ENCODE results near the gene PTPRJ. TPM values are rescaled to one million over a fixed set of nuclear protein-coding genes. Genes with fewer than 3 reads are reported as not detected.

Gene PTPRJ
- total RNA-seq, 1 donor from 2014 or later, result 34.9 TPM

DNA sequence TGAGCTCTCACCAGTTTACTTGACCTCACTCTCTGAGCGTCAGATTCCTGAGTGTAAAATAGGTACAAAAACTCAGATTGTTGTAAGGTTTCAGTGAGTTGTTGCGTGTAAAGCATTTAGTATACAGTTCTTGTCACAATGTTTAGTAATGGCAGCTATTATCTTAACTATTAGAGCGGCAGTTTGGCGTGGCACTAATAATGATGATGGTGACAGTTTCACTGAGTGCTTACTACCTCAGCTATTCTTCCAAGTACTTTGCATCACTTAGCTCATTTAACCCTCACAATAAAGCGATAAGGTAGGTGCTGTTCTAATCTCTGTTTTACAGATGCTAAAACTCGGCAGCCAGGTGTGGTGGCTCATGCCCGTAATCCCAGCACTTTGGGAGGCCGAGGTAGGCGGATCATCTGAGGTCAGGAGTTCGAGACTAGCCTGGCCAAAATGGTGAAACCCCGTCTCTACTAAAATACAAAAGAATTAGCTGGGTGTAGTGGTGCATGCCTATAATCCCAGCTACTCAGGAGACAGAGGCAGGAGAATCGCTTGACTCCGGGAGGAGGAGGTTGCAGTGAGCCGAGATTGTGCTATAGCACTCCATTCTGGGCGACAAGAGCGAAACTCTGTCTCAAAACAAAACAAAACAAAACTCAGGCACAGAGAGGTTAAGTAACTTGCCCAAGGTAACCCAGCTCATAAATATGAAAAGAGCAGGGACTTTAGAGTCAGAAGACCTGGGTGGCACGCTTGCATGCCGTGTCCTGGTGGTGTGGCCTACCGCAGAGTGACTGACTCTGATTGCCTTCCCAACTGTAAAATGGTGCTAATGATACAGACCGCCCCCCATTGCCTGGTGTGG is 76.2 kb downstream of the PTPRJ start:
- no peak for DNase-seq
- Histone ChIP-seq H3K4me1 (peaks cover 55% of the 10 kb centered on the region), H3K4me3 (no peak overlapping the region), H3K27ac (peak overlapping the region; percentile 45), H3K9me3 (no peaks in the 10 kb centered on the region), H3K27me3 (no peaks in the 10 kb centered on the region), H3K36me3 (no peaks in the 10 kb centered on the region)
- TF ChIP-seq, protein P1, sequence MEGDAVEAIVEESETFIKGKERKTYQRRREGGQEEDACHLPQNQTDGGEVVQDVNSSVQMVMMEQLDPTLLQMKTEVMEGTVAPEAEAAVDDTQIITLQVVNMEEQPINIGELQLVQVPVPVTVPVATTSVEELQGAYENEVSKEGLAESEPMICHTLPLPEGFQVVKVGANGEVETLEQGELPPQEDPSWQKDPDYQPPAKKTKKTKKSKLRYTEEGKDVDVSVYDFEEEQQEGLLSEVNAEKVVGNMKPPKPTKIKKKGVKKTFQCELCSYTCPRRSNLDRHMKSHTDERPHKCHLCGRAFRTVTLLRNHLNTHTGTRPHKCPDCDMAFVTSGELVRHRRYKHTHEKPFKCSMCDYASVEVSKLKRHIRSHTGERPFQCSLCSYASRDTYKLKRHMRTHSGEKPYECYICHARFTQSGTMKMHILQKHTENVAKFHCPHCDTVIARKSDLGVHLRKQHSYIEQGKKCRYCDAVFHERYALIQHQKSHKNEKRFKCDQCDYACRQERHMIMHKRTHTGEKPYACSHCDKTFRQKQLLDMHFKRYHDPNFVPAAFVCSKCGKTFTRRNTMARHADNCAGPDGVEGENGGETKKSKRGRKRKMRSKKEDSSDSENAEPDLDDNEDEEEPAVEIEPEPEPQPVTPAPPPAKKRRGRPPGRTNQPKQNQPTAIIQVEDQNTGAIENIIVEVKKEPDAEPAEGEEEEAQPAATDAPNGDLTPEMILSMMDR (IDR thresholded peaks at IDR 0.05), result no peak
- intact Hi-C loops (cut with DNase I), result no loop called here
- no peak for ATAC-seq

DNA sequence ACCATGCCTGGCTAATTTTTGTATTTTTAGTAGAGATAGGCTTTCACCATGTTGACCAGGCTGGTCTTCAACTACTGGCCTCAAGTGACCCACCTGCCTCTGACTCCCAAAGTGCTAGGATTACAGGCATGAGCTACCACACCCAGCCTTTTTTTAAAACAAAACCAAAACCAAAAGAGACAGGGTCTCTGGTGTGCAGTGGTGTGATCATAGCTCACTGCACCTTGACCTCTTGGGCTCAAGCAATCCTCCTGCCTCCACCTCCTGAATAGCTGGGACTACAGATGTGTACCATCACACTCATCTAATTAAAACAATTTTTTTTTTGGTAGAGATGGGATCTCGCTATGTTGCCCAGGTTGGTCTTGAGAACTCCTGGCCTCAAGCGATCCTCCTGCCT is 77.7 kb downstream of the PTPRJ start:
- no peak overlapping the region for H3K27ac ChIP-seq
- intact Hi-C loops (cut with DNase I), result no loop called here
- H3K4me3 ChIP-seq, result no peak overlapping the region
- TF ChIP-seq, protein P1 (IDR thresholded peaks at IDR 0.05), result no peak
- no peaks in the 10 kb centered on the region for H3K9me3 ChIP-seq
- H3K4me1 ChIP-seq, result peaks cover 53% of the 10 kb centered on the region
- ATAC-seq (no peak), DNase-seq (no peak)
- no peaks in the 10 kb centered on the region for H3K27me3 ChIP-seq
- no peaks in the 10 kb centered on the region for H3K36me3 ChIP-seq

DNA sequence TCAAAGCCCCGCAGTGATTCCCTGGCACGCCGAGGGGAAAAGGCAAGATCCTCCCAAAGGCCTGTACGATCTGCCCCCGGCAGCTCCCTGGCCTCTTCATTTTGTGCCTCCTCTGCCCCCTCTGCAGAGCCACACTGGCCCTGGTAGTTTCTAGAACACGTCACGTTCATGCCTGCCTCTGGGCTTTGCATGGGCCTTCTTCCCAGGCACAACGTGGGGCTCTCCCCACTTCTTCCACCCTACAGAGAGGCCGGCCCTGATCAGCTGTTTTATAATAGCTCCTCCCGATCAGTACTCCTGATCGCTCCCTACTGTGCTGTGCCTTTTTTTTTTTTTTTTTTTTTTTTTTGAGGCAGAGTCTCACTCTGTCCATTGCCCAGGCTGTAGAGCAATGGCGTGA is 78.4 kb downstream of the PTPRJ start:
- Histone ChIP-seq H3K27me3 (no peaks in the 10 kb centered on the region), H3K9me3 (no peaks in the 10 kb centered on the region), H3K27ac (no peak overlapping the region), H3K36me3 (no peaks in the 10 kb centered on the region), H3K4me1 (peaks cover 54% of the 10 kb centered on the region), H3K4me3 (no peak overlapping the region)
- ATAC-seq (no peak), DNase-seq (no peak)
- intact Hi-C loops (cut with DNase I), result no loop called here
- TF ChIP-seq, protein P1 (IDR thresholded peaks at IDR 0.05), result no peak

DNA sequence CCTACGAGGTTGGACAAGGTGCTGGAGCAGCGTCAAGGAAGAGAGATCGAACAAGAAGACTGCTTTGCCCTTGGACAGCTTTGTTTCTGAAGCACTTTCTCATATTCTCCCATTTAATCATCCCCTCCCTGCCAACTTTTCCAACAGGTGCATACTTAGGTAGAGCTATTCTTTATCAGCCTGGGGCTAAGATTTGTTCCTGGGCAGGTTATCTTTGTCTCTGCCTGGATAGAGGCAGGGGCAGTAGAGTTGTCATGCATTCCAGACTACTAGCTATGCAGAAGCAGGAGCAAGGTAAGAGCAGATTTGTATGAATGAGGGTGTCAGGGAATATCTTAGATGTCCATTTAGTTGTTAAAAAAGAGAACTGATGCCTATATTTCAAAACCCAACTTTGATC is 82.3 kb downstream of the PTPRJ start:
- TF ChIP-seq, protein P1 (IDR thresholded peaks at IDR 0.05), result no peak
- H3K27ac ChIP-seq, result no peak overlapping the region
- no peaks in the 10 kb centered on the region for H3K36me3 ChIP-seq
- peaks cover 28% of the 10 kb centered on the region for H3K4me1 ChIP-seq
- H3K9me3 ChIP-seq, result no peaks in the 10 kb centered on the region
- ATAC-seq (no peak), DNase-seq (no peak)
- intact Hi-C loops (cut with DNase I), result no loop called here
- no peaks in the 10 kb centered on the region for H3K27me3 ChIP-seq
- H3K4me3 ChIP-seq, result no peak overlapping the region

DNA sequence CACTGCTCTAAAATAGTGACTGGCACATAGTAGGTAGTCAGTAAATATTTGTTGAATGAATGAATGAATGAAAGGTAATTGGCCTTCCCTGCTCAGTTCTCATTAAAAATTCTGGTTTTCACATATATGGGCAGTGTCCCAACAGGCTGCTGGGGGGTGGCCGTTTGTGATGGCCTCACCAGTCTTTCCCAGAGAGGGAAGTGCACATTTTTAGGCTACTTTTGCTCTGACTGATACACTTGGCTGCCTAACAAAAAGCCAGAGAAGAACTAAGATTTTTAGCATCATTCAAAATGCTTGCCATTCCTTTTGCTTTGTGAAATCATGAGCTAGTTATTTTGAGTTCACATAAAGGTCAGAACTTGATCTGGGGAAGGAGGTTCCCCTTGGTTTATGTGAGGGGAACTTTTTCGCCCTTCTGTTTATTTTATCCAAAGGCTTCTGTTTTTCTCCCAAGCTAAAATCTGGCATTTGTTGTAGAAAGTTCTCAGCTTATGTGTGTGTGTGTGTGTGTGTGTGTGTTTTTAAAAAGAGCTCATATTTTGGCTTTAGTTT is 83.1 kb downstream of the PTPRJ start:
- Histone ChIP-seq H3K4me3 (no peak overlapping the region), H3K4me1 (peaks cover 28% of the 10 kb centered on the region), H3K27ac (peak overlapping the region; percentile 64), H3K27me3 (no peaks in the 10 kb centered on the region), H3K9me3 (no peaks in the 10 kb centered on the region), H3K36me3 (no peaks in the 10 kb centered on the region)
- intact Hi-C loops (cut with DNase I), result no loop called here
- no peak for DNase-seq
- TF ChIP-seq, protein P1 (IDR thresholded peaks at IDR 0.05), result no peak
- peak; percentile 55 for ATAC-seq
